WTC11 (cell line): Measurements from ENCODE around the gene SLC13A3. TPM values are rescaled to one million over a fixed set of nuclear protein-coding genes. Genes with fewer than 3 reads are reported as not detected.
A peak's percentile ranks its signal among the peaks of the same experiment; 100 is the strongest.

ENCODE experiments used
- ATAC-seq: fragments of 200-7000 bp; cut with Tn5 transposase; 2 replicates; pipeline ENCODE4 v1.10.0; 2021; ENCODE audit warnings: mild to moderate bottlenecking, moderate library complexity
- CTCF ChIA-PET: fragments of 300-600 bp; sonication (Branson Sonifier 250); formaldehyde crosslinking; loops from one replicate; lab custom pipeline; 2021; ENCODE audit warnings: antibody characterized with exemption; lab: Charles Lee
- POLR2A ChIA-PET: fragments of 350-600 bp; sonication (Branson Sonifier 250); formaldehyde crosslinking; loops from one replicate; lab custom pipeline; 2021; ENCODE audit warnings: antibody characterized with exemption; lab: Charles Lee
- DNase-seq: peaks from one replicate; pipeline ENCODE4 v3.0.0; 2021; ENCODE audit warnings: low spot score
- H3K27ac Mint-ChIP-seq: 2 replicates; pipeline ENCODE4 v1.8.0; 2021; ENCODE audit warnings: mixed read lengths
- H3K27me3 Mint-ChIP-seq: 2 replicates; pipeline ENCODE4 v1.8.0; 2021; ENCODE audit warnings: low read depth, mild to moderate bottlenecking, moderate library complexity, mixed read lengths
- H3K36me3 Mint-ChIP-seq: 2 replicates; pipeline ENCODE4 v1.8.0; 2021; ENCODE audit warnings: mixed read lengths
- H3K4me1 Mint-ChIP-seq: 2 replicates; pipeline ENCODE4 v1.8.0; 2022; ENCODE audit warnings: mixed read lengths
- H3K4me3 Mint-ChIP-seq: 2 replicates; pipeline ENCODE4 v1.8.0; 2021; ENCODE audit warnings: mild to moderate bottlenecking, moderate library complexity, mixed read lengths
- H3K9me3 Mint-ChIP-seq: 2 replicates; pipeline ENCODE4 v1.8.0; 2021; ENCODE audit warnings: mixed read lengths
- AR ChIP-seq: fragments of 250-450 bp; sonication (Bioruptor Pico); IDR thresholded peaks from 2 replicates; pipeline ENCODE4 v1.9.0; 2021; ENCODE audit warnings: mild to moderate bottlenecking
- CREM ChIP-seq: sonication (generic); formaldehyde crosslinking; IDR thresholded peaks from 2 replicates; pipeline ENCODE4 v1.8.1; 2022; ENCODE audit warnings: mild to moderate bottlenecking, missing genetic modification reagents, moderate library complexity
- CTCF ChIP-seq: fragments of 200-600 bp; IDR thresholded peaks from 2 replicates; pipeline ENCODE4 v1.8.0; 2022; ENCODE audit warnings: antibody characterized with exemption
- E2F4 ChIP-seq: sonication (generic); formaldehyde crosslinking; IDR thresholded peaks from 2 replicates; pipeline ENCODE4 v1.8.1; 2022; ENCODE audit warnings: low read depth, mild to moderate bottlenecking, moderate library complexity, missing genetic modification reagents, borderline replicate concordance
- ELF4 ChIP-seq: sonication (generic); formaldehyde crosslinking; IDR thresholded peaks from 2 replicates; pipeline ENCODE4 v1.8.1; 2022; ENCODE audit warnings: low read depth, mild to moderate bottlenecking, moderate library complexity, missing genetic modification reagents
- ETV6 ChIP-seq: sonication (generic); formaldehyde crosslinking; IDR thresholded peaks from 2 replicates; pipeline ENCODE4 v1.8.1; 2022; ENCODE audit warnings: mild to moderate bottlenecking, missing genetic modification reagents
- FOXP4 ChIP-seq: sonication (generic); formaldehyde crosslinking; IDR thresholded peaks from 2 replicates; pipeline ENCODE4 v1.8.0; 2022; ENCODE audit warnings: mild to moderate bottlenecking, missing genetic modification reagents
- GABPB1 ChIP-seq: sonication (generic); formaldehyde crosslinking; IDR thresholded peaks from 2 replicates; pipeline ENCODE4 v1.8.1; 2023; ENCODE audit warnings: mild to moderate bottlenecking, missing genetic modification reagents
- JUN ChIP-seq: sonication (generic); formaldehyde crosslinking; IDR thresholded peaks from 2 replicates; pipeline ENCODE4 v1.8.0; 2023; ENCODE audit warnings: mild to moderate bottlenecking, missing genetic modification reagents
- KAT7 ChIP-seq: sonication (generic); formaldehyde crosslinking; IDR thresholded peaks from 2 replicates; pipeline ENCODE4 v1.8.1; 2023; ENCODE audit warnings: missing genetic modification reagents, mild to moderate bottlenecking, borderline replicate concordance
- MLX ChIP-seq: sonication (generic); formaldehyde crosslinking; IDR thresholded peaks from 2 replicates; pipeline ENCODE4 v1.8.1; 2023; ENCODE audit warnings: mild to moderate bottlenecking, missing genetic modification reagents, moderate library complexity
- NFATC4 ChIP-seq: fragments of 250-450 bp; sonication (Bioruptor Pico); IDR thresholded peaks from 2 replicates; pipeline ENCODE4 v1.9.0; 2021; ENCODE audit warnings: mild to moderate bottlenecking
- NFE2L1 ChIP-seq: sonication (generic); formaldehyde crosslinking; IDR thresholded peaks from 2 replicates; pipeline ENCODE4 v1.8.1; 2023; ENCODE audit warnings: missing genetic modification reagents
- NFYB ChIP-seq: sonication (generic); formaldehyde crosslinking; conservative IDR thresholded peaks from 2 replicates; pipeline ENCODE4 v1.8.0; 2022; ENCODE audit warnings: low read depth, missing genetic modification reagents
- PRDM15 ChIP-seq: sonication (generic); formaldehyde crosslinking; IDR thresholded peaks from 2 replicates; pipeline ENCODE4 v1.8.0; 2022; ENCODE audit warnings: missing genetic modification reagents
- SP1 ChIP-seq: sonication (generic); formaldehyde crosslinking; conservative IDR thresholded peaks from 2 replicates; pipeline ENCODE4 v1.8.1; 2022; ENCODE audit warnings: missing genetic modification reagents
- TCF7 ChIP-seq: sonication (generic); formaldehyde crosslinking; IDR thresholded peaks from 2 replicates; pipeline ENCODE4 v1.8.0; 2022; ENCODE audit warnings: mild to moderate bottlenecking, low read depth, missing genetic modification reagents, moderate library complexity
- ZNF232 ChIP-seq: sonication (generic); formaldehyde crosslinking; IDR thresholded peaks from 2 replicates; pipeline ENCODE4 v1.8.0; 2022; ENCODE audit warnings: mild to moderate bottlenecking, missing genetic modification reagents
- ZNF416 ChIP-seq: fragments of 250-450 bp; sonication (Bioruptor Pico); IDR thresholded peaks from 2 replicates; pipeline ENCODE4 v1.9.0; 2021; ENCODE audit warnings: mild to moderate bottlenecking, inconsistent platforms
- ZSCAN18 ChIP-seq: fragments of 250-450 bp; sonication (Bioruptor Pico); IDR thresholded peaks from 2 replicates; pipeline ENCODE4 v2.1.2; 2022; ENCODE audit warnings: mild to moderate bottlenecking, moderate library complexity
- total RNA-seq: library from RNA; stranded (reverse); gene quantifications from 3 replicates; pipeline ENCODE4 v1.2.3, GENCODE V29; 2021

The SLC13A3 gene
- total RNA-seq, 1 experiment from 2014 or later = 10.6 TPM

GRCh38 chr20:46661659-46662058, 10.4 kb upstream of the SLC13A3 start (continued):
- TF ChIP-seq AR (no peak), E2F4 (no peak), KAT7 (CRISPR knock-in tag) (no peak), ELF4 (CRISPR knock-in tag) (no peak), ZNF416 (CRISPR knock-in tag) (no peak), SP1 (CRISPR knock-in tag) (no peak), ETV6 (CRISPR knock-in tag) (no peak), NFE2L1 (CRISPR knock-in tag) (no peak)

- Mint-ChIP-seq H3K4me3 (no peak overlapping the region), H3K36me3 (0 out of 2 replicates have a peak, but pooled peaks cover 5% of the 10 kb centered on the region), H3K4me1 (0 out of 2 replicates have a peak, but pooled peaks cover 3% of the 10 kb centered on the region), H3K27me3 (no peaks in the 10 kb centered on the region), H3K9me3 (peaks cover 4% of the 10 kb centered on the region; the same call in 1 of the 2 replicates), H3K27ac (0 out of 2 replicates have a peak overlapping the region, but pooled peaks have one; percentile 30)
- DNase-seq = no peak
- POLR2A ChIA-PET = no interaction called here
- no peak for TF ChIP-seq ZNF232 (CRISPR knock-in tag)
- TF ChIP-seq NFATC4 (CRISPR knock-in tag) = no peak
- TF ChIP-seq MLX (CRISPR knock-in tag) = no peak
- TF ChIP-seq TCF7 (CRISPR knock-in tag) = no peak
- TF ChIP-seq CTCF = no peak
- CTCF ChIA-PET = no interaction called here
- ATAC-seq = no peak
Measured at GRCh38 chr20:46660487-46660886, 9.2 kb upstream of the SLC13A3 start.

- ChIA-PET CTCF (interaction anchor here (0.9 kb wide), 1 partner anchor 10 kb away, joined by 3 read pairs; no protein-coding TSS in a partner anchor), POLR2A (no interaction called here)
- Mint-ChIP-seq H3K36me3 (0 out of 2 replicates have a peak, but pooled peaks cover 5% of the 10 kb centered on the region), H3K27ac (no peak overlapping the region), H3K4me1 (peaks cover 10% of the 10 kb centered on the region), H3K4me3 (no peak overlapping the region), H3K9me3 (peaks cover 4% of the 10 kb centered on the region; the same call in 1 of the 2 replicates), H3K27me3 (no peaks in the 10 kb centered on the region)
- ATAC-seq (no peak), DNase-seq (no peak)
- TF ChIP-seq NFYB (CRISPR knock-in tag) = no peak
- TF ChIP-seq CREM (CRISPR knock-in tag) = no peak
- TF ChIP-seq ZSCAN18 (CRISPR knock-in tag) = no peak
- no peak for TF ChIP-seq FOXP4 (CRISPR knock-in tag)
- TF ChIP-seq GABPB1 (CRISPR knock-in tag) = no peak
- no peak for TF ChIP-seq JUN (CRISPR knock-in tag)
- TF ChIP-seq PRDM15 (CRISPR knock-in tag) = no peak
Measured at GRCh38 chr20:46657618-46658017, 6.4 kb upstream of the SLC13A3 start.
